HepG2 (cell line): ENCODE measurements around the gene EID3. TPM values are rescaled to one million over a fixed set of nuclear protein-coding genes. Genes with fewer than 3 reads are reported as not detected.

Experiments used
- AKAP8 ChIP-seq: sonication (generic); formaldehyde crosslinking; IDR thresholded peaks from 2 replicates; pipeline ENCODE4 v1.5.1; 2020; ENCODE audit warnings: mild to moderate bottlenecking, missing genetic modification reagents
- ATF1 ChIP-seq: IDR thresholded peaks from 2 replicates; pipeline ENCODE4 v1.6.1; 2016; ENCODE audit warnings: mild to moderate bottlenecking, control low read depth
- FOXM1 ChIP-seq: sonication (generic); formaldehyde crosslinking; IDR thresholded peaks from 2 replicates; pipeline ENCODE4 v1.5.0; 2020; ENCODE audit warnings: missing genetic modification reagents
- JDP2 ChIP-seq: sonication (generic); formaldehyde crosslinking; IDR thresholded peaks from 2 replicates; pipeline ENCODE4 v1.8.1; 2022; ENCODE audit warnings: missing genetic modification reagents, borderline replicate concordance
- ONECUT2 ChIP-seq: sonication (generic); formaldehyde crosslinking; IDR thresholded peaks from 2 replicates; pipeline ENCODE4 v1.4.0; 2020; ENCODE audit warnings: missing genetic modification reagents
- POGZ ChIP-seq: sonication (generic); formaldehyde crosslinking; IDR thresholded peaks from 2 replicates; pipeline ENCODE4 v1.4.0; 2020; ENCODE audit warnings: mild to moderate bottlenecking, missing genetic modification reagents
- ZNF12 ChIP-seq: sonication (generic); formaldehyde crosslinking; IDR thresholded peaks from 2 replicates; pipeline ENCODE4 v1.5.0; 2020; ENCODE audit warnings: missing genetic modification reagents
- ZNF20 ChIP-seq: sonication (generic); formaldehyde crosslinking; IDR thresholded peaks from 2 replicates; pipeline ENCODE4 v1.4.0; 2020; ENCODE audit warnings: mild to moderate bottlenecking, moderate library complexity, missing genetic modification reagents
- ZNF253 ChIP-seq: sonication (generic); formaldehyde crosslinking; IDR thresholded peaks from 2 replicates; pipeline ENCODE4 v1.8.0; 2022; ENCODE audit warnings: mild to moderate bottlenecking, missing genetic modification reagents, borderline replicate concordance
- ZNF256 ChIP-seq: sonication (generic); formaldehyde crosslinking; conservative IDR thresholded peaks from 2 replicates; pipeline ENCODE4 v1.4.0; 2020; ENCODE audit warnings: missing genetic modification reagents
- ZNF264 ChIP-seq: sonication (generic); formaldehyde crosslinking; IDR thresholded peaks from 2 replicates; pipeline ENCODE4 v1.4.0; 2020; ENCODE audit warnings: missing genetic modification reagents
- ZNF280B ChIP-seq: sonication (generic); formaldehyde crosslinking; IDR thresholded peaks from 2 replicates; pipeline ENCODE4 v1.5.0; 2020; ENCODE audit warnings: missing genetic modification reagents, mild to moderate bottlenecking, borderline replicate concordance
- ZNF530 ChIP-seq: sonication (generic); formaldehyde crosslinking; IDR thresholded peaks from 2 replicates; pipeline ENCODE4 v1.5.0; 2020; ENCODE audit warnings: low read depth, mild to moderate bottlenecking, missing genetic modification reagents
- ZNF678 ChIP-seq: sonication (generic); formaldehyde crosslinking; IDR thresholded peaks from 2 replicates; pipeline ENCODE4 v1.4.0; 2020; ENCODE audit warnings: mild to moderate bottlenecking, missing genetic modification reagents
- ZNF775 ChIP-seq: sonication (generic); formaldehyde crosslinking; IDR thresholded peaks from 2 replicates; pipeline ENCODE4 v1.4.0; 2020; ENCODE audit warnings: missing genetic modification reagents, mild to moderate bottlenecking, moderate library complexity, borderline replicate concordance
- ZNF782 ChIP-seq: sonication (generic); formaldehyde crosslinking; IDR thresholded peaks from 2 replicates; pipeline ENCODE4 v1.4.0; 2020; ENCODE audit warnings: missing genetic modification reagents, mild to moderate bottlenecking, borderline replicate concordance
- polyA plus RNA-seq, 8 experiments: library from polyadenylated mRNA; depleted of rRNA in 3 of 8; stranded (reverse) in 7 of 8; unstranded in 1 of 8; fragments of >200 nt; fragmentation: Illumina TruSeq in 4 of 8; extraction: Trizol in 4 of 8; gene quantifications; 2 replicates each; pipeline versions ENCODE4 v1.2.1 to v1.2.3, GENCODE V29; 2011 to 2016; ENCODE audit warnings: low read depth in 4 of 8, missing spikeins in 1 of 8, mixed read lengths in 1 of 8; ENCODE audit not compliant: insufficient read depth in 1 of 8
- total RNA-seq, 5 experiments: library from RNA; depleted of rRNA; stranded (reverse); fragments of >200 nt; fragmentation: Illumina TruSeq; extraction: Trizol; gene quantifications; 2 replicates each; pipeline ENCODE4 v1.2.3, GENCODE V29; 2016; ENCODE audit warnings: low read depth in 1 of 5
- TF ChIP-seq, protein P1 (sequence below): sonication (generic); formaldehyde crosslinking; IDR thresholded peaks from 2 replicates; pipeline ENCODE4 v1.8.0; 2022; ENCODE audit warnings: mild to moderate bottlenecking, missing genetic modification reagents, moderate library complexity
- TF ChIP-seq, protein P2 (sequence below): fragments of 450-650 bp; IDR thresholded peaks from 2 replicates; pipeline ENCODE4 v1.6.1; 2016
- TF ChIP-seq, protein P3 (sequence below): sonication (generic); formaldehyde crosslinking; IDR thresholded peaks from 2 replicates; pipeline ENCODE4 v1.4.0; 2020; ENCODE audit warnings: missing genetic modification reagents, low read depth, mild to moderate bottlenecking, borderline replicate concordance
- TF ChIP-seq, protein P4 (sequence below), 2 experiments: IDR thresholded peaks; 2 replicates each; pipeline ENCODE4 v1.6.1; 2011 to 2012; ENCODE audit warnings: low read length in 2 of 2, borderline replicate concordance in 1 of 2, low read depth in 1 of 2, mild to moderate bottlenecking in 1 of 2, moderate library complexity in 1 of 2

Gene EID3
- total and polyA plus RNA-seq, 2 of the 13 experiments (the other 11 are each of a cell fraction or from before 2014, with no cell fraction given): 0.38 to 4.5 TPM

DNA sequence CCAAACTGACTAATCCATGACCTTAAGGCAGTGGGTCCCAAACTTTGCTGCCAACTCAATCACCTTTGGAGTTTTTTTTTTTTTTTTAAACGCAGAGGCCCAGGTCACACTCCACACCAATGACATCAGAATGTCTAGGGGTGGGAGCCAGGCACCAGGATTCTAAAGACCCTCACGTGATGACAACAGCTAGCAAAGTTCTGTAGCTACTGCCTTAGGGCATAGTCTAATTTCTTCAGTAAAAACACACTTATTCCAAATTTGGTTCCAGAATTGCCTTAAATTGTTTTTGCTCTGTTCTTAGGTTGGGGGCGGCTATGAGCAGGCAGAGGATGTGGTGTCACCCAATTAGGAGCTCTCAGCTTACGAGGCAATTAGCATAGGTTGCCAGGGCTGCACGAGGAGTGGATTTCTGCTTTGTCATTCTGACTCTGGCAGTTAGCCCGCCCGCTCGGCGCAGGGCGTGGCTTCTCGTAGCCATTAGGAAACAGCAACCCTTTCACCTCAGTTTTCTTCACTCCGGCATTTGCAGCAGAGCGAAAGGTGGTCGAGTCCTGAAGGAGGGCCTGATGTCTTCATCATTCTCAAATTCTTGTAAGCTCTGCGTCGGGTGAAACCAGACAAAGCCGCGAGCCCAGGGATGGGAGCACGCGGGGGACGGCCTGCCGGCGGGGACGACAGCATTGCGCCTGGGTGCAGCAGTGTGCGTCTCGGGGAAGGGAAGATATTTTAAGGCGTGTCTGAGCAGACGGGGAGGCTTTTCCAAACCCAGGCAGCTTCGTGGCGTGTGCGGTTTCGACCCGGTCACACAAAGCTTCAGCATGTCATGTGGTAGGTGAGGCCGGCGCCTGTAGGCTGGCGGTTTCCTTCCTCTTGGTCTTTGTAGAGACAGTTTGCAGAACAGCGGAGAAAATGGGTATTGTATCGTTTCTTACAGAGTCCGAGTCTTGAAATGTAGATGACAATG lies 16.7 kb upstream of the EID3 start (continued):
- TF ChIP-seq POGZ (CRISPR knock-in tag) (peak; percentile 70), ZNF678 (CRISPR knock-in tag) (peak; percentile 46; the same call in 1 of the 2 replicates), ATF1 (no peak; the same call in none of the 2 replicates), FOXM1 (CRISPR knock-in tag) (no peak), ZNF782 (CRISPR knock-in tag) (0 out of 2 replicates have a peak, but pooled peaks have one; percentile 63), ZNF12 (CRISPR knock-in tag) (no peak), ZNF280B (CRISPR knock-in tag) (peak; percentile 93), ZNF20 (CRISPR knock-in tag) (no peak), ONECUT2 (CRISPR knock-in tag) (no peak), JDP2 (CRISPR knock-in tag) (no peak), ZNF775 (CRISPR knock-in tag) (no peak), ZNF530 (CRISPR knock-in tag) (no peak), ZNF264 (CRISPR knock-in tag) (no peak), ZNF253 (CRISPR knock-in tag) (no peak), AKAP8 (no peak), ZNF256 (CRISPR knock-in tag) (no peak)
- TF ChIP-seq, protein P1, sequence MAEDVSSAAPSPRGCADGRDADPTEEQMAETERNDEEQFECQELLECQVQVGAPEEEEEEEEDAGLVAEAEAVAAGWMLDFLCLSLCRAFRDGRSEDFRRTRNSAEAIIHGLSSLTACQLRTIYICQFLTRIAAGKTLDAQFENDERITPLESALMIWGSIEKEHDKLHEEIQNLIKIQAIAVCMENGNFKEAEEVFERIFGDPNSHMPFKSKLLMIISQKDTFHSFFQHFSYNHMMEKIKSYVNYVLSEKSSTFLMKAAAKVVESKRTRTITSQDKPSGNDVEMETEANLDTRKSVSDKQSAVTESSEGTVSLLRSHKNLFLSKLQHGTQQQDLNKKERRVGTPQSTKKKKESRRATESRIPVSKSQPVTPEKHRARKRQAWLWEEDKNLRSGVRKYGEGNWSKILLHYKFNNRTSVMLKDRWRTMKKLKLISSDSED: no peak
- TF ChIP-seq, protein P2, sequence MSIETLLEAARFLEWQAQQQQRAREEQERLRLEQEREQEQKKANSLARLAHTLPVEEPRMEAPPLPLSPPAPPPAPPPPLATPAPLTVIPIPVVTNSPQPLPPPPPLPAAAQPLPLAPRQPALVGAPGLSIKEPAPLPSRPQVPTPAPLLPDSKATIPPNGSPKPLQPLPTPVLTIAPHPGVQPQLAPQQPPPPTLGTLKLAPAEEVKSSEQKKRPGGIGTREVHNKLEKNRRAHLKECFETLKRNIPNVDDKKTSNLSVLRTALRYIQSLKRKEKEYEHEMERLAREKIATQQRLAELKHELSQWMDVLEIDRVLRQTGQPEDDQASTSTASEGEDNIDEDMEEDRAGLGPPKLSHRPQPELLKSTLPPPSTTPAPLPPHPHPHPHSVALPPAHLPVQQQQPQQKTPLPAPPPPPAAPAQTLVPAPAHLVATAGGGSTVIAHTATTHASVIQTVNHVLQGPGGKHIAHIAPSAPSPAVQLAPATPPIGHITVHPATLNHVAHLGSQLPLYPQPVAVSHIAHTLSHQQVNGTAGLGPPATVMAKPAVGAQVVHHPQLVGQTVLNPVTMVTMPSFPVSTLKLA: peak; percentile 68
- TF ChIP-seq, protein P3, sequence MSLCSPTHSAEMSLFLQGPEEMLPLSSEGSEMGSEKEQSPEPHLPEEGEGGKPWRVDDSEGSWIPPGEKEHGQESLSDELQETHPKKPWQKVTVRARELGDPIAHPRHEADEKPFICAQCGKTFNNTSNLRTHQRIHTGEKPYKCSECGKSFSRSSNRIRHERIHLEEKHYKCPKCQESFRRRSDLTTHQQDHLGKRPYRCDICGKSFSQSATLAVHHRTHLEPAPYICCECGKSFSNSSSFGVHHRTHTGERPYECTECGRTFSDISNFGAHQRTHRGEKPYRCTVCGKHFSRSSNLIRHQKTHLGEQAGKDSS (CRISPR knock-in tag): no peak; the same call in 1 of the 2 replicates
- TF ChIP-seq, protein P4, sequence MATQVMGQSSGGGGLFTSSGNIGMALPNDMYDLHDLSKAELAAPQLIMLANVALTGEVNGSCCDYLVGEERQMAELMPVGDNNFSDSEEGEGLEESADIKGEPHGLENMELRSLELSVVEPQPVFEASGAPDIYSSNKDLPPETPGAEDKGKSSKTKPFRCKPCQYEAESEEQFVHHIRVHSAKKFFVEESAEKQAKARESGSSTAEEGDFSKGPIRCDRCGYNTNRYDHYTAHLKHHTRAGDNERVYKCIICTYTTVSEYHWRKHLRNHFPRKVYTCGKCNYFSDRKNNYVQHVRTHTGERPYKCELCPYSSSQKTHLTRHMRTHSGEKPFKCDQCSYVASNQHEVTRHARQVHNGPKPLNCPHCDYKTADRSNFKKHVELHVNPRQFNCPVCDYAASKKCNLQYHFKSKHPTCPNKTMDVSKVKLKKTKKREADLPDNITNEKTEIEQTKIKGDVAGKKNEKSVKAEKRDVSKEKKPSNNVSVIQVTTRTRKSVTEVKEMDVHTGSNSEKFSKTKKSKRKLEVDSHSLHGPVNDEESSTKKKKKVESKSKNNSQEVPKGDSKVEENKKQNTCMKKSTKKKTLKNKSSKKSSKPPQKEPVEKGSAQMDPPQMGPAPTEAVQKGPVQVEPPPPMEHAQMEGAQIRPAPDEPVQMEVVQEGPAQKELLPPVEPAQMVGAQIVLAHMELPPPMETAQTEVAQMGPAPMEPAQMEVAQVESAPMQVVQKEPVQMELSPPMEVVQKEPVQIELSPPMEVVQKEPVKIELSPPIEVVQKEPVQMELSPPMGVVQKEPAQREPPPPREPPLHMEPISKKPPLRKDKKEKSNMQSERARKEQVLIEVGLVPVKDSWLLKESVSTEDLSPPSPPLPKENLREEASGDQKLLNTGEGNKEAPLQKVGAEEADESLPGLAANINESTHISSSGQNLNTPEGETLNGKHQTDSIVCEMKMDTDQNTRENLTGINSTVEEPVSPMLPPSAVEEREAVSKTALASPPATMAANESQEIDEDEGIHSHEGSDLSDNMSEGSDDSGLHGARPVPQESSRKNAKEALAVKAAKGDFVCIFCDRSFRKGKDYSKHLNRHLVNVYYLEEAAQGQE (IDR thresholded peaks at IDR 0.05; ENCODE audit: borderline replicate concordance in 1 of 2, low read depth in 1 of 2, low read length in 2 of 2): peak in 1 of 2 experiments; percentile 38; a peak in 1 of 4 replicates
